B cell (primary cell): ENCODE results near the gene TBX21. TPM values are rescaled to one million over a fixed set of nuclear protein-coding genes. Genes with fewer than 3 reads are reported as not detected.

Experiments
- ATAC-seq: fragments of 200-7000 bp; cut with Tn5 transposase; one replicate; pipeline ENCODE4 v1.10.0; 2021; ENCODE audit warnings: low read depth, mild to moderate bottlenecking, moderate number of reproducible peaks, moderate library complexity
- CTCF ChIA-PET: fragments of 350-600 bp; sonication (Branson Sonifier 250); formaldehyde crosslinking; loops from one replicate; lab custom pipeline; 2021; ENCODE audit warnings: antibody characterized with exemption, inconsistent platforms; lab: Charles Lee
- POLR2A ChIA-PET: fragments of 350-600 bp; sonication (Branson Sonifier 250); formaldehyde crosslinking; loops from one replicate; lab custom pipeline; 2021; ENCODE audit warnings: antibody characterized with exemption; lab: Charles Lee
- DNase-seq: peaks from one replicate; pipeline ENCODE4 v3.0.0; 2013
- H2AFZ ChIP-seq: 2 replicates; pipeline ENCODE4 v1.6.1; 2012; ENCODE audit warnings: mild to moderate bottlenecking, low read depth, low read length; ENCODE audit not compliant: insufficient read depth, poor library complexity, severe bottlenecking
- H3K27ac ChIP-seq, 2 donors: 1 replicate in 1 of 2; 2 replicates in 1 of 2; pipeline ENCODE4 v1.5.1; 2012 to 2013; ENCODE audit warnings: low read length in 2 of 2, mild to moderate bottlenecking in 2 of 2, moderate library complexity in 1 of 2
- H3K27me3 ChIP-seq, 4 experiments: fragments of 200-600 bp in 1 of 4; sonication (generic) in 1 of 4; replicated peaks in 1 of 4; 1 replicate in 2 of 4; 2 replicates in 2 of 4; pipeline versions ENCODE4 v1.6.1 to v1.7.0; 2013 to 2016; ENCODE audit warnings: low read length in 3 of 4, mild to moderate bottlenecking in 2 of 4, mixed read lengths in 1 of 4, moderate library complexity in 1 of 4; ENCODE audit not compliant: insufficient read depth in 4 of 4, control insufficient read depth in 3 of 4; ENCODE audit errors: control extremely low read depth in 1 of 4
- H3K36me3 ChIP-seq, 2 experiments: replicated peaks in 1 of 2; 1 replicate in 1 of 2; 2 replicates in 1 of 2; pipeline versions ENCODE4 v1.6.1 to v1.7.1; 2013; ENCODE audit warnings: low read length in 1 of 2; ENCODE audit not compliant: insufficient read depth in 2 of 2, control insufficient read depth in 1 of 2; ENCODE audit errors: control extremely low read depth in 1 of 2, extremely low read depth in 1 of 2
- H3K4me1 ChIP-seq, 2 donors: fragments of 200-600 bp in 1 of 2; sonication (generic) in 1 of 2; 1 replicate in 1 of 2; 2 replicates in 1 of 2; pipeline versions ENCODE4 v1.5.1 to v1.6.1; 2013 to 2017; ENCODE audit warnings: low read length in 2 of 2; ENCODE audit not compliant: control insufficient read depth in 2 of 2, insufficient read depth in 2 of 2
- H3K4me2 ChIP-seq: replicated peaks from 2 replicates; pipeline ENCODE3; 2012; ENCODE audit warnings: mild to moderate bottlenecking, low read depth, low read length; ENCODE audit not compliant: poor library complexity, severe bottlenecking
- H3K4me3 ChIP-seq, 5 experiments: fragments of 200-600 bp in 1 of 5; sonication (generic) in 1 of 5; 1 replicate in 3 of 5; 2 replicates in 2 of 5; pipeline versions ENCODE4 v1.5.1 to v1.7.0; 2011 to 2016; ENCODE audit warnings: low read length in 4 of 5, mild to moderate bottlenecking in 4 of 5, low read depth in 2 of 5, control low read depth in 1 of 5, moderate library complexity in 1 of 5; ENCODE audit not compliant: insufficient read depth in 1 of 5; ENCODE audit errors: control extremely low read depth in 1 of 5, extremely low read depth in 1 of 5
- H3K79me2 ChIP-seq: fragments of 200-600 bp; sonication (generic); one replicate; pipeline ENCODE4 v1.6.0; 2016; ENCODE audit warnings: low read length; ENCODE audit not compliant: control insufficient read depth, insufficient read depth
- H3K9ac ChIP-seq: fragments of 200-600 bp; sonication (generic); 2 replicates; pipeline ENCODE4 v1.6.1; 2017; ENCODE audit warnings: mild to moderate bottlenecking, low read length, moderate library complexity
- H3K9me3 ChIP-seq, 3 donors: one replicate each; pipeline versions ENCODE4 v1.6.1 to v1.7.1; 2013; ENCODE audit warnings: low read length in 2 of 3; ENCODE audit not compliant: control insufficient read depth in 2 of 3, insufficient read depth in 1 of 3; ENCODE audit errors: control extremely low read depth in 1 of 3
- H4K20me1 ChIP-seq: 2 replicates; pipeline ENCODE4 v1.6.0; 2012; ENCODE audit warnings: mild to moderate bottlenecking, low read length; ENCODE audit not compliant: insufficient read depth, control insufficient read depth, poor library complexity, severe bottlenecking
- H3K27ac Mint-ChIP-seq: one replicate; pipeline ENCODE4 v1.8.0; 2021; ENCODE audit warnings: mixed read lengths
- H3K27me3 Mint-ChIP-seq: one replicate; pipeline ENCODE4 v1.8.0; 2021; ENCODE audit warnings: mixed read lengths
- H3K4me1 Mint-ChIP-seq: one replicate; pipeline ENCODE4 v1.8.0; 2021; ENCODE audit warnings: mixed read lengths
- H3K4me3 Mint-ChIP-seq: one replicate; pipeline ENCODE4 v1.8.0; 2021; ENCODE audit warnings: mixed read lengths
- H3K9me3 Mint-ChIP-seq: one replicate; pipeline ENCODE4 v1.8.0; 2022; ENCODE audit warnings: mixed read lengths; ENCODE audit not compliant: insufficient read depth
- EZH2 ChIP-seq: IDR thresholded peaks from 2 replicates; pipeline ENCODE4 v1.6.1; 2012; ENCODE audit warnings: borderline replicate concordance, low read depth, mild to moderate bottlenecking, moderate library complexity, low read length; ENCODE audit not compliant: insufficient read depth, poor library complexity, severe bottlenecking
- WGBS: methylation state at CpG from one replicate; pipeline ENCODE4 v1.1.5; 2013; ENCODE audit warnings: missing lambda C conversion rate; ENCODE audit not compliant: insufficient coverage; 5-methylcytosine and 5-hydroxymethylcytosine counted together
- intact Hi-C: fragments of 100-400 bp; cut with micrococcal nuclease; formaldehyde crosslinking; loops from one replicate; pipeline ENCODE4 v1.10.0; 2022
- polyA plus RNA-seq: library from polyadenylated mRNA; depleted of rRNA; stranded (reverse); fragments of >200 nt; gene quantifications from 2 replicates; pipeline ENCODE4 v1.2.3, GENCODE V29; 2012
- total RNA-seq, 2 donors: library from RNA; stranded (reverse); fragments of 120-200 nt in 1 of 2; gene quantifications; 1 replicate in 1 of 2; 2 replicates in 1 of 2; pipeline versions ENCODE4 v1.2.3 to v1.2.4, GENCODE V29; 2013 to 2022
- TF ChIP-seq, protein P1 (sequence below): fragments of 200-600 bp; IDR thresholded peaks from one replicate; pipeline ENCODE4 v1.8.0; 2022; ENCODE audit warnings: antibody characterized with exemption, mild to moderate bottlenecking

TBX21 gene
- total and polyA plus RNA-seq, 2 donors (not counting 1 experiment from before 2014, with no cell fraction given): 10.8 TPM

DNA sequence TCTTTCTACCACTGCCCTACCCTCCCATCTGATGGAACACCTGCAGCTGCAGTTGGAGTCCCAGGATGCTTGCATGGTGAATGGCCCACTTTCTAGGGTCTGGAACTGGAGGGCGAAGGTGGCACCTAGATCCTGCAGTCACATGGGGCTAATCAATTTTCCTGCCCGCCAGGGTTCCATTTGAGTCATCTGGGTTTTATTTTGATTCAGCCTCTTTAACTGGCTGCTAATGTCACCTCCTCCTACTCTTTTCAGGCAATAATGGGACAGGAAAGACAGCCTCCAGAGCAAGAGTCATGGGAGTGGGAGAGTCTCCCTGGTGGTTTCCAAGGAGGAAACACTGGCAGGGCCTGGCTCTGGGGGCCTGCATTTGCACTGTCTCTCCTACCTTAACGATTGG, 42.9 kb upstream of the TBX21 start:
- DNase-seq: no peak
- Histone ChIP-seq H3K4me3 (no peak overlapping the region), H3K27ac (no peak overlapping the region), H3K4me2 (no peak overlapping the region), H3K27me3 (peaks cover 0 to 5% (median 2%) of the 10 kb centered on the region in 4 experiments), H3K36me3 (peaks cover 0 to 6% of the 10 kb centered on the region in 2 experiments), H3K4me1 (peaks cover 19 to 23% of the 10 kb centered on the region in 2 donors), H2AFZ (no peak overlapping the region), H3K9ac (no peak overlapping the region), H4K20me1 (no peaks in the 10 kb centered on the region), H3K79me2 (peaks cover 3% of the 10 kb centered on the region), H3K9me3 (no peaks in the 10 kb centered on the region)
- H3K27ac Mint-ChIP-seq: no peak overlapping the region
- H3K27me3 Mint-ChIP-seq: no peaks in the 10 kb centered on the region
- 63% methylated on average over 3 of the region's 3 CpGs for WGBS
- peaks cover 22% of the 10 kb centered on the region for H3K4me1 Mint-ChIP-seq
- H3K9me3 Mint-ChIP-seq: no peaks in the 10 kb centered on the region
- CTCF ChIA-PET: no interaction called here
- no peak for ATAC-seq
- H3K4me3 Mint-ChIP-seq: no peak overlapping the region
- POLR2A ChIA-PET: no interaction called here
- intact Hi-C loops: loop anchor here (10.0 kb wide), 1 partner anchor 115 kb away; no protein-coding TSS in a partner anchor
- TF ChIP-seq EZH2: no peak
- TF ChIP-seq, protein P1, sequence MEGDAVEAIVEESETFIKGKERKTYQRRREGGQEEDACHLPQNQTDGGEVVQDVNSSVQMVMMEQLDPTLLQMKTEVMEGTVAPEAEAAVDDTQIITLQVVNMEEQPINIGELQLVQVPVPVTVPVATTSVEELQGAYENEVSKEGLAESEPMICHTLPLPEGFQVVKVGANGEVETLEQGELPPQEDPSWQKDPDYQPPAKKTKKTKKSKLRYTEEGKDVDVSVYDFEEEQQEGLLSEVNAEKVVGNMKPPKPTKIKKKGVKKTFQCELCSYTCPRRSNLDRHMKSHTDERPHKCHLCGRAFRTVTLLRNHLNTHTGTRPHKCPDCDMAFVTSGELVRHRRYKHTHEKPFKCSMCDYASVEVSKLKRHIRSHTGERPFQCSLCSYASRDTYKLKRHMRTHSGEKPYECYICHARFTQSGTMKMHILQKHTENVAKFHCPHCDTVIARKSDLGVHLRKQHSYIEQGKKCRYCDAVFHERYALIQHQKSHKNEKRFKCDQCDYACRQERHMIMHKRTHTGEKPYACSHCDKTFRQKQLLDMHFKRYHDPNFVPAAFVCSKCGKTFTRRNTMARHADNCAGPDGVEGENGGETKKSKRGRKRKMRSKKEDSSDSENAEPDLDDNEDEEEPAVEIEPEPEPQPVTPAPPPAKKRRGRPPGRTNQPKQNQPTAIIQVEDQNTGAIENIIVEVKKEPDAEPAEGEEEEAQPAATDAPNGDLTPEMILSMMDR: no peak

DNA sequence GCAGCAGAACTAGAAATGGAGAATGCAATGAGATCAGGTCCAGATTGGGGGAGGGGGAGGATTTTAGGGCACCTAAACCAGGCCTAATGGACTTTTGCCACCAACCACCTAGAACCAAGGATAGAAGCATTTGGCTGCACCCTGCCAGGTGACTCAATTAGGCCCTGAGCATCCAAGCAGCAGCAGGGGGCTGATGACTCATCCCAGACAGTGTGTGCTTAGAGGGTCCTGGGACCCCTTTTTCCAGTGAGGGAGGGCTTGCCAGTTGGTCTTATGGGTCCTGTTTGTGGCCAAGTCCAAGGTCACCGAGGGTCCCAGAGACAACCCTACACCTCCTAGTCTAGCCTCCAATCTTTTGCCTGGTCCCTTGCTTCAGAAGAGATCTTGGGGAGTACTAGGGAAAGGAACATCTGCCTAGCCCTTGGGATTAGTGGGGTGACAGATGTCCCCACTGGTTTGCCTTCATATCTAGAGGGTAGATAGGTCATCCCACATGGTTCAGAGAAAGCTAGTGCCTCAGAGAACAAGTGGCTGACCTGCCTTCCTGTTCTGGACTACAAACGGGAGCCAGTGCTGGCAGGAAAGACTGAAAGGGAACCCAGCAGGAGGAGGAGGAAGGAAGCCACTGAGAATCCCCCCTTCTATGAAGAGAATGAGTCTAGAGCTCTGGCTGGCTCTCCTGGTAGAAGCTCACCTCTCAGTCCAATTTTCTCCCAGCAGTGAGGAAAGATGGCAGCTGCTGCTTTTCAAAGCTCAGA, 40.7 kb upstream of the TBX21 start:
- ATAC-seq (no peak), DNase-seq (no peak)
- H3K4me2 ChIP-seq: peak overlapping the region; percentile 98
- H2AFZ ChIP-seq: no peak overlapping the region
- intact Hi-C loops: loop anchor here (2.0 to 10.0 kb wide), 2 partner anchors 42 to 112 kb away; no protein-coding TSS in a partner anchor
- no peak overlapping the region for H3K27ac Mint-ChIP-seq
- H4K20me1 ChIP-seq: no peaks in the 10 kb centered on the region
- H3K36me3 ChIP-seq: no peaks in the 10 kb centered on the region
- peak overlapping the region; percentile 82 for H3K4me3 Mint-ChIP-seq
- peaks cover 33% of the 10 kb centered on the region for H3K4me1 Mint-ChIP-seq
- ChIA-PET POLR2A (interaction anchor here (1.0 kb wide), 1 partner anchor 13 kb away, joined by 3 read pairs; no protein-coding TSS in a partner anchor), CTCF (interaction anchor here (1.0 to 1.5 kb wide), 3 partner anchors 26 to 109 kb away, joined by 3 to 4 read pairs (median 4); no protein-coding TSS in a partner anchor)
- H3K4me1 ChIP-seq: peaks cover 23 to 32% of the 10 kb centered on the region in 2 donors
- no peaks in the 10 kb centered on the region for H3K9me3 Mint-ChIP-seq
- WGBS: no CpG with 5 or more reads among the region's 2 CpGs
- H3K4me3 ChIP-seq: no peak overlapping the region
- no peak overlapping the region for H3K27ac ChIP-seq
- H3K27me3 Mint-ChIP-seq: no peaks in the 10 kb centered on the region
- H3K9ac ChIP-seq: no peak overlapping the region
- TF ChIP-seq, protein P1: no peak
- no peak for TF ChIP-seq EZH2
- peaks cover 0 to 5% (median 2%) of the 10 kb centered on the region in 4 experiments for H3K27me3 ChIP-seq
- H3K9me3 ChIP-seq: no peaks in the 10 kb centered on the region
- peaks cover 3% of the 10 kb centered on the region for H3K79me2 ChIP-seq
